ENCODE results near the gene OARD1. TPM values are rescaled to one million over a fixed set of nuclear protein-coding genes. Genes with fewer than 3 reads are reported as not detected.

OARD1 gene
- polyA plus RNA-seq, 1 of the 3 experiments (the other 2 are of a cell fraction): 5.6 TPM

DNA sequence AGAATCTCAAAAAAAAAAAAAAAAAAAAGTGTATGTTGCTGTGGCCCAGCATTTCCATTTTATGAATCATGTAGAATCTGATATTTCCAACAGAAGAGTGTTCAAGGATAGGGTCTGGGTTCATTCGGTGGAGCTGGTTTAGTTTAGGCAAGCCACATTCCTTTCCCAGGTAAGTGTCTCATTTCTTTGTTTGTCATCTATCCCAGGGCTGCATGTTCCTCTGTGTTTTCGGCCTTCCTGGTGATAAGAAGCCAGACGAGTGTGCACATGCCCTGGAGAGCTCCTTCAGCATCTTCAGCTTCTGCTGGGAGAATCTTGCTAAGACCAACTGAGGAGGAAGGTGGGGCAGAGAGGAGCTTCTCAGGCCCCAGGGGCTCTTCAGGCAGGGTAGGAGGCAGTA, 38.9 kb upstream of the OARD1 start:
- Histone ChIP-seq H3K27me3 (ENCODE audit: insufficient read depth) (no peaks in the 10 kb centered on the region), H3K9me3 (no peaks in the 10 kb centered on the region), H3F3A (replicated peaks; ENCODE audit: insufficient read depth) (no peaks in the 10 kb centered on the region), H3K9me2 (no peaks in the 10 kb centered on the region), H3K4me3 (ENCODE audit: low read depth in 2 of 2, low read length in 1 of 2) (no peak overlapping the region), H3K27ac (ENCODE audit: low read depth in 2 of 2, low read length in 1 of 2) (no peak overlapping the region), H3K79me2 (ENCODE audit: insufficient read depth) (no peaks in the 10 kb centered on the region), H3K4me2 (no peak overlapping the region), H3K4me1 (ENCODE audit: control insufficient read depth in 1 of 2, insufficient read depth in 2 of 2, low read depth in 1 of 2, low read length in 1 of 2) (no peaks in the 10 kb centered on the region), H3K9ac (no peak overlapping the region), H3K36me3 (replicated peaks in 1 of 2; ENCODE audit: control insufficient read depth in 1 of 2, insufficient read depth in 2 of 2, low read length in 1 of 2) (no peaks in the 10 kb centered on the region), H4K20me1 (ENCODE audit: insufficient read depth) (no peaks in the 10 kb centered on the region), H2AFZ (ENCODE audit: low read depth) (no peak overlapping the region)
- TF ChIP-seq TAF1 (IDR thresholded peaks at IDR 0.05; ENCODE audit: borderline replicate concordance, low read depth, low read length) (no peak), MEF2A (IDR thresholded peaks at IDR 0.05; ENCODE audit: borderline replicate concordance, low read depth) (no peak), EP300 (IDR thresholded peaks at IDR 0.05; ENCODE audit: borderline replicate concordance in 1 of 2, low read depth in 1 of 2, low read length in 1 of 2) (no peak), SMC3 (IDR thresholded peaks at IDR 0.05; ENCODE audit: low read depth, low read length) (no peak), CHD2 (IDR thresholded peaks at IDR 0.05; ENCODE audit: low read length, partially characterized antibody) (no peak), SIN3A (IDR thresholded peaks at IDR 0.05; ENCODE audit: borderline replicate concordance, low read depth, low read length) (no peak), RCOR1 (IDR thresholded peaks at IDR 0.05; ENCODE audit: low read length) (no peak)
- TF ChIP-seq, protein P1, sequence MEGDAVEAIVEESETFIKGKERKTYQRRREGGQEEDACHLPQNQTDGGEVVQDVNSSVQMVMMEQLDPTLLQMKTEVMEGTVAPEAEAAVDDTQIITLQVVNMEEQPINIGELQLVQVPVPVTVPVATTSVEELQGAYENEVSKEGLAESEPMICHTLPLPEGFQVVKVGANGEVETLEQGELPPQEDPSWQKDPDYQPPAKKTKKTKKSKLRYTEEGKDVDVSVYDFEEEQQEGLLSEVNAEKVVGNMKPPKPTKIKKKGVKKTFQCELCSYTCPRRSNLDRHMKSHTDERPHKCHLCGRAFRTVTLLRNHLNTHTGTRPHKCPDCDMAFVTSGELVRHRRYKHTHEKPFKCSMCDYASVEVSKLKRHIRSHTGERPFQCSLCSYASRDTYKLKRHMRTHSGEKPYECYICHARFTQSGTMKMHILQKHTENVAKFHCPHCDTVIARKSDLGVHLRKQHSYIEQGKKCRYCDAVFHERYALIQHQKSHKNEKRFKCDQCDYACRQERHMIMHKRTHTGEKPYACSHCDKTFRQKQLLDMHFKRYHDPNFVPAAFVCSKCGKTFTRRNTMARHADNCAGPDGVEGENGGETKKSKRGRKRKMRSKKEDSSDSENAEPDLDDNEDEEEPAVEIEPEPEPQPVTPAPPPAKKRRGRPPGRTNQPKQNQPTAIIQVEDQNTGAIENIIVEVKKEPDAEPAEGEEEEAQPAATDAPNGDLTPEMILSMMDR (IDR thresholded peaks at IDR 0.05): no peak
- CTCF ChIA-PET: interaction anchor here (1.0 kb wide), 1 partner anchor 9 kb away, joined by 3 read pairs; no protein-coding TSS in a partner anchor
- 97% methylated on average over 3 of the region's 3 CpGs for WGBS (ENCODE audit: low lambda C conversion rate)
- no peak for DNase-seq
- POLR2A ChIA-PET: interaction anchor here (0.6 to 0.7 kb wide), 2 partner anchors 524 to 1659 kb away, joined by 4 read pairs; partner anchors contain the start of gene LRFN2

GRCh38 chr6:41103847-41104246, 31.7 kb upstream of the OARD1 start:
- Histone ChIP-seq H3K27me3 (ENCODE audit: insufficient read depth) (no peaks in the 10 kb centered on the region), H3K4me2 (no peak overlapping the region), H2AFZ (ENCODE audit: low read depth) (no peak overlapping the region), H3K9me3 (no peaks in the 10 kb centered on the region), H3K36me3 (replicated peaks in 1 of 2; ENCODE audit: control insufficient read depth in 1 of 2, insufficient read depth in 2 of 2, low read length in 1 of 2) (peaks cover 23 to 29% of the 10 kb centered on the region in 2 experiments), H4K20me1 (ENCODE audit: insufficient read depth) (0 out of 2 replicates have a peak, but pooled peaks cover 2% of the 10 kb centered on the region), H3K9ac (no peak overlapping the region), H3K27ac (ENCODE audit: low read depth in 2 of 2, low read length in 1 of 2) (no peak overlapping the region), H3F3A (replicated peaks; ENCODE audit: insufficient read depth) (no peaks in the 10 kb centered on the region), H3K4me1 (ENCODE audit: control insufficient read depth in 1 of 2, insufficient read depth in 2 of 2, low read depth in 1 of 2, low read length in 1 of 2) (peaks cover 0 to under 1% of the 10 kb centered on the region in 2 experiments; a peak in 1 of 4 replicates), H3K79me2 (ENCODE audit: insufficient read depth) (no peaks in the 10 kb centered on the region), H3K4me3 (ENCODE audit: low read depth in 2 of 2, low read length in 1 of 2) (no peak overlapping the region), H3K9me2 (no peaks in the 10 kb centered on the region)
- CTCF ChIA-PET: interaction anchor here (0.7 to 1.7 kb wide), 2 partner anchors 9 to 11 kb away, joined by 3 to 7 read pairs; no protein-coding TSS in a partner anchor
- WGBS (ENCODE audit: low lambda C conversion rate): 97% methylated on average over 3 of the region's 3 CpGs
- no peak for TF ChIP-seq EP300 (IDR thresholded peaks at IDR 0.05; ENCODE audit: borderline replicate concordance in 1 of 2, low read depth in 1 of 2, low read length in 1 of 2)
- no peak for TF ChIP-seq CHD2 (IDR thresholded peaks at IDR 0.05; ENCODE audit: low read length, partially characterized antibody)
- TF ChIP-seq SIN3A (IDR thresholded peaks at IDR 0.05; ENCODE audit: borderline replicate concordance, low read depth, low read length): no peak
- TF ChIP-seq FOXJ3 (CRISPR knock-in tag; IDR thresholded peaks at IDR 0.05): no peak
- TF ChIP-seq RCOR1 (IDR thresholded peaks at IDR 0.05; ENCODE audit: low read length): no peak
- no peak for TF ChIP-seq RAD21 (IDR thresholded peaks at IDR 0.05; ENCODE audit: low read length)
- TF ChIP-seq NFIC (IDR thresholded peaks at IDR 0.05; ENCODE audit: borderline replicate concordance): no peak
- TF ChIP-seq, protein P2, sequence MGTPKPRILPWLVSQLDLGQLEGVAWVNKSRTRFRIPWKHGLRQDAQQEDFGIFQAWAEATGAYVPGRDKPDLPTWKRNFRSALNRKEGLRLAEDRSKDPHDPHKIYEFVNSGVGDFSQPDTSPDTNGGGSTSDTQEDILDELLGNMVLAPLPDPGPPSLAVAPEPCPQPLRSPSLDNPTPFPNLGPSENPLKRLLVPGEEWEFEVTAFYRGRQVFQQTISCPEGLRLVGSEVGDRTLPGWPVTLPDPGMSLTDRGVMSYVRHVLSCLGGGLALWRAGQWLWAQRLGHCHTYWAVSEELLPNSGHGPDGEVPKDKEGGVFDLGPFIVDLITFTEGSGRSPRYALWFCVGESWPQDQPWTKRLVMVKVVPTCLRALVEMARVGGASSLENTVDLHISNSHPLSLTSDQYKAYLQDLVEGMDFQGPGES (IDR thresholded peaks at IDR 0.05; ENCODE audit: low read depth, low read length): no peak
- no peak for TF ChIP-seq GABPA (IDR thresholded peaks at IDR 0.05; ENCODE audit: low read depth)
- no peak for TF ChIP-seq JUND (IDR thresholded peaks at IDR 0.05)
- TF ChIP-seq SMC3 (IDR thresholded peaks at IDR 0.05; ENCODE audit: low read depth, low read length): no peak
- TF ChIP-seq TCF12 (IDR thresholded peaks at IDR 0.05): no peak
- no peak for TF ChIP-seq YY1 (IDR thresholded peaks at IDR 0.05; ENCODE audit: low read depth)
- TF ChIP-seq TEAD4 (IDR thresholded peaks at IDR 0.05; ENCODE audit: borderline replicate concordance, insufficient read depth): no peak
- TF ChIP-seq, protein P1 (IDR thresholded peaks at IDR 0.05): no peak
- TF ChIP-seq, protein P3, sequence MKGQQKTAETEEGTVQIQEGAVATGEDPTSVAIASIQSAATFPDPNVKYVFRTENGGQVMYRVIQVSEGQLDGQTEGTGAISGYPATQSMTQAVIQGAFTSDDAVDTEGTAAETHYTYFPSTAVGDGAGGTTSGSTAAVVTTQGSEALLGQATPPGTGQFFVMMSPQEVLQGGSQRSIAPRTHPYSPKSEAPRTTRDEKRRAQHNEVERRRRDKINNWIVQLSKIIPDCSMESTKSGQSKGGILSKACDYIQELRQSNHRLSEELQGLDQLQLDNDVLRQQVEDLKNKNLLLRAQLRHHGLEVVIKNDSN (IDR thresholded peaks at IDR 0.05; ENCODE audit: borderline replicate concordance, low read depth): no peak
- no peak for DNase-seq
- POLR2A ChIA-PET: no interaction called here
